ENCODE data around the gene ENTR1.

Gene ENTR1

GRCh38 chr9:136394312-136395019 is 15.9 kb downstream of the ENTR1 start:
- no peak for TF ChIP-seq ZFX (IDR thresholded peaks at IDR 0.05)
- TF ChIP-seq CTCF (conservative IDR thresholded peaks at IDR 0.05) = no peak
- H3K27ac ChIP-seq = peak overlapping the region; percentile 90

GRCh38 chr9:136393531-136393930 is 16.9 kb downstream of the ENTR1 start:
- H3K27ac ChIP-seq = no peak overlapping the region
- no peak for TF ChIP-seq CTCF (conservative IDR thresholded peaks at IDR 0.05)
- TF ChIP-seq ZFX (IDR thresholded peaks at IDR 0.05) = no peak

- no peak for TF ChIP-seq ZFX (IDR thresholded peaks at IDR 0.05)
- TF ChIP-seq CTCF (conservative IDR thresholded peaks at IDR 0.05) = no peak
- no peak overlapping the region for H3K27ac ChIP-seq
Observed at GRCh38 chr9:136392538-136393449, 17.6 kb downstream of the ENTR1 start.

- H3K27ac ChIP-seq = no peak overlapping the region
- TF ChIP-seq CTCF (conservative IDR thresholded peaks at IDR 0.05) (no peak), ZFX (IDR thresholded peaks at IDR 0.05) (no peak)
Observed at GRCh38 chr9:136391737-136392537, 18.5 kb downstream of the ENTR1 start.

- TF ChIP-seq CTCF (conservative IDR thresholded peaks at IDR 0.05) (no peak), ZFX (IDR thresholded peaks at IDR 0.05) (no peak)
- H3K27ac ChIP-seq = no peak overlapping the region
Observed at GRCh38 chr9:136389396-136389795, 21.0 kb downstream of the ENTR1 start.

GRCh38 chr9:136387217-136387616 is 23.2 kb downstream of the ENTR1 start:
- TF ChIP-seq ZFX (IDR thresholded peaks at IDR 0.05) (no peak), CTCF (conservative IDR thresholded peaks at IDR 0.05) (no peak)
- H3K27ac ChIP-seq = no peak overlapping the region

All from C4-2B (cell line).